Left kidney (tissue), 8 donors: ENCODE data around the gene PCSK5. TPM values are rescaled to one million over a fixed set of nuclear protein-coding genes. Genes with fewer than 3 reads are reported as not detected.
"Not testable (repeated sequence)": the region's sequence is repeated elsewhere in the genome, so short reads cannot be mapped to it uniquely, and the experiment has no call there.

ENCODE experiments used
- DNase-seq: peaks from one replicate; pipeline ENCODE4 v3.0.0-alpha.2; 2013
- long read RNA-seq, 8 donors: transcript quantifications; one replicate each; lab custom pipeline, GENCODE V29; 2026
- polyA plus RNA-seq: library from polyadenylated mRNA; unstranded; fragments of 120-200 nt; gene quantifications from one replicate; pipeline ENCODE4 v1.2.1, GENCODE V29; 2013; ENCODE audit not compliant: insufficient read length

The PCSK5 gene
- polyA plus RNA-seq, result 18.0 TPM
- long read RNA-seq, donor 1, full-length matches to known transcripts, result 3 of 14 reads
- long read RNA-seq, donor 1, partial matches to known transcripts, result 11 of 14 reads
- long read RNA-seq, donor 1, other reads (novel, unspliced or antisense), result 0 of 14 reads
- long read RNA-seq, donor 2, partial matches to known transcripts, result 0 of 1 reads
- long read RNA-seq, donor 2, other reads (novel, unspliced or antisense), result 0 of 1 reads
- long read RNA-seq, donor 3, partial matches to known transcripts, result 10 of 10 reads
- long read RNA-seq, donor 3, other reads (novel, unspliced or antisense), result 0 of 10 reads
- long read RNA-seq, donor 4, full-length matches to known transcripts, result 1 of 1 reads
- long read RNA-seq, donor 4, partial matches to known transcripts, result 0 of 1 reads
- long read RNA-seq, donor 4, other reads (novel, unspliced or antisense), result 0 of 1 reads
- long read RNA-seq, donor 5, partial matches to known transcripts, result 0 of 1 reads
- long read RNA-seq, donor 5, other reads (novel, unspliced or antisense), result 0 of 1 reads
- long read RNA-seq, donor 6, full-length matches to known transcripts, result 1 of 9 reads
- long read RNA-seq, donor 6, partial matches to known transcripts, result 8 of 9 reads
- long read RNA-seq, donor 6, other reads (novel, unspliced or antisense), result 0 of 9 reads
- long read RNA-seq, donor 7, full-length matches to known transcripts, result 1 of 14 reads
- long read RNA-seq, donor 7, partial matches to known transcripts, result 13 of 14 reads
- long read RNA-seq, donor 7, other reads (novel, unspliced or antisense), result 0 of 14 reads
- long read RNA-seq, donor 8, full-length matches to known transcripts, result 1 of 1 reads
- long read RNA-seq, donor 8, partial matches to known transcripts, result 0 of 1 reads
- long read RNA-seq, donor 8, other reads (novel, unspliced or antisense), result 0 of 1 reads

GRCh38 chr9:75890472-75891276 lies at the start of gene PCSK5:
TSS of gene PCSK5 (plus strand) at chr9:75890673. CDS start at chr9:75891182, 509 bp downstream.
- DNase-seq, result peak; percentile 94

GRCh38 chr9:75844321-75844720 lies 46.2 kb upstream of the PCSK5 start:
- DNase-seq, result no peak

- no peak for DNase-seq
Measured at GRCh38 chr9:75845806-75846205, 44.7 kb upstream of the PCSK5 start.

- DNase-seq, result no peak
Measured at GRCh38 chr9:75847085-75847484, 43.4 kb upstream of the PCSK5 start.

GRCh38 chr9:75850459-75851200 lies 39.8 kb upstream of the PCSK5 start:
- no peak for DNase-seq

GRCh38 chr9:75851917-75852316 lies 38.6 kb upstream of the PCSK5 start:
- no peak for DNase-seq

- no peak for DNase-seq
Measured at GRCh38 chr9:75852746-75853145, 37.7 kb upstream of the PCSK5 start.

GRCh38 chr9:75855509-75855908 lies 35.0 kb upstream of the PCSK5 start:
- peak; percentile 42 for DNase-seq

GRCh38 chr9:75858497-75859092 lies 31.9 kb upstream of the PCSK5 start:
- DNase-seq, result no peak

- DNase-seq, result no peak
Measured at GRCh38 chr9:75864266-75864665, 26.2 kb upstream of the PCSK5 start.

- peak; percentile 66 for DNase-seq
Measured at GRCh38 chr9:75866273-75866871, 24.1 kb upstream of the PCSK5 start.

GRCh38 chr9:75868526-75868925 lies 21.9 kb upstream of the PCSK5 start:
- not testable (repeated sequence) for DNase-seq

- DNase-seq, result no peak
Measured at GRCh38 chr9:75869236-75869635, 21.2 kb upstream of the PCSK5 start.

GRCh38 chr9:75870450-75870849 lies 20.0 kb upstream of the PCSK5 start:
- no peak for DNase-seq

GRCh38 chr9:75871624-75872023 lies 18.8 kb upstream of the PCSK5 start:
- DNase-seq, result no peak

- DNase-seq, result no peak
Measured at GRCh38 chr9:75873712-75874111, 16.8 kb upstream of the PCSK5 start.

GRCh38 chr9:75876999-75877640 lies 13.4 kb upstream of the PCSK5 start:
- no peak for DNase-seq

- DNase-seq, result no peak
Measured at GRCh38 chr9:75878488-75878860, 12.0 kb upstream of the PCSK5 start.

GRCh38 chr9:75880618-75881017 lies 9.9 kb upstream of the PCSK5 start:
- DNase-seq, result no peak

GRCh38 chr9:75881761-75882160 lies 8.7 kb upstream of the PCSK5 start:
- DNase-seq, result no peak
